GM19351 (cell line): ENCODE results near the gene NFIA.

Experiments used
- ATAC-seq: cut with Tn5 transposase; IDR thresholded peaks from one replicate; pipeline ENCODE4 v1.9.1; 2021; ENCODE audit warnings: mild to moderate bottlenecking, moderate library complexity; ENCODE audit not compliant: unreplicated experiment

The NFIA gene

DNA sequence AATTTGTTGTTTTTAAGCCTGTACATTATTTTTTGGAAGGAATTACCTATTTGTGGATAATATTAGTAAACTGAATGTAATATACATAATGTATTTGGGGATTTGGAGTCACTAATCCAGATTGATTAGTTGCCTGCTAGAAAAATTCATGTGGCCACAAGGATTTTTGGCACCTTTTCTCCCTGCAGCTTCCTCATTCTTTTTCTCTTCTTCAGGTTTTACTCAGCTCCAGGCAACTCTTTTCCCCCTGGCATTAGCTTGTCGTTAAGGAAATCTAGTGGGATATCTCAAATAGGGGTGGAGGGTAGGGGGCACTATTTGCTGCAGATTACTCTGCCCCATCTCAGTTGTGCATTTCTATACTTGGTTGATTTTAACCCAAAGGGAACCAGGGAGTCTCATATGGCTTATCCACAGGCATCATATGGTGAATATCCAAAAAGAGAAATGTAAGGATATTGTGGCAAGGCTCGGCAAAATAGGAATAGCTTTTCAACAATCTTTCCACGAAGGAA, 203.1 kb downstream of the NFIA start:
- ATAC-seq = no peak

DNA sequence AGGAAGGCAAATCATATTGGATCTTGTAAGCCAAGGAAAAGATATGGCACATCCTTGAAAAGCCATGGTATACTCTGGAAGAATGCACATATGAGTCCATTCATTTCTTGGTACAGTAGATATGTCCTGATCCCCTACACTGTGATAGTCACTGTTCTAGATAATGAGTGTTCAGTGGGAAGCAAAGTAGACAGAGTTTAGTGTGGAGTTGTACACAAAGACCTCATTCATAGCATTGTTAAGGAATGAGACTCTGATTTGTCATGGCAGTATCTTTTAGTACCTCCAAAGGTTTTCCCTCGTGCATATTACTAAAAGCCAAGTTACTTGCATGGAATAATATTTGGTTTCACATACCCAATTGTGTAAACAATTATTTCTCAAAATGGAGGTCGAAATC, 204.7 kb downstream of the NFIA start:
- no peak for ATAC-seq

DNA sequence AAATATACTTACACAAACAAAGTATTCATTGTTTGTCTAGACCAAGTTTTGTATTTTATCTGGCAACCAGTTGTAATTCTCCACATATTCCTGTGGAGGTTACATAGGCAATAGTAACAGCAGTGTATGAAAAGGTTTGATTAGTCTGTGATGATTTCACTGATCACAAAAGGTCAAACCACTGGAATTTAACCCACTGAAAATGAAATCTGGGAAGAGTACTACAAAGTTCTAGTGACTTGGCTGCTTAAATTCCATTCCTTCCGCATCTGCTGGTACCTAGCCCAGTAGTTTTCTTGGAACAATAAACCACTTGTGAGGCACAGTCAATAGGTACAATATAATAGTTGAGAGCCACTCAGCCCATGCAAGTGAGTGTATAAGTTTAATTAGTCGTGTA, 205.4 kb downstream of the NFIA start:
- ATAC-seq = no peak

DNA sequence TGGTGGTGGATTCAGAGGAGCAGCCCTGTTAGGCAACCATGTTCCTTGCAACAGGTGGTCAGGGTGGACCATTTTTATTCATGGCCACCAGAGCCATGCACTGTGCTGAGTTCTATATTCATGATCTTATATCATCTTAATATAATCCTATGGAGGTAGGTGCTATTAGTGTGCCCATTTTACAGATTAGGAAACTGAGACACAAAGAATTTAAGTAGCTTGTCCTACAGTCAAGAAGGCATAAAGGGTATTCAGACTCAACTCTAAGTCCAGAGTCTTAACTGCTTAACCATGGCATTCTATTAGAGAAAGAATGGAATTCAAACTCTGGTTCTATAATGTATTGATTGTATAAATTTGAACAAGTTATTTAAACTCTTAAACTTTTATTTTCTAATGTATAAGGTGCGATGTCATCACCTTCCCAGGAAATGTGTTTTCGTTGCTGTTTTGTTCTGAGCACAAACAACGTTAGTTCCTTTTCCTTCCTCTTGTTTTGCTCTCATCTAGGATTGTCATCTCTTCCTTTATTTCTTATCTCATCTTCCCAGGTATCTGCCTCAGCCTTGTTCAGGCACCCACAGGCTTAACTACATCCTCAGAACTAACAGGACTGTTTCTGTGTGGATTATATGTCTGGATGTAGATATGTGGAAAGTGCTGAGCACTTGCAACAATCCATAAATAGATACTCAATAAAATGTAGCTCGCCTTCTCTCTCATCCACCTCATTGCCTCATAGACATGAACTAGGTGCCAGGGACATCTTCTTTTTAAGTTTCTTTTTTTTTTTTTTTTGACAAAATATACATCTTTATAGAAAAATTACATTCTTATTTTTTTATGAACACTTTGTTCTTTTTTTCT, 207.1 kb downstream of the NFIA start:
- ATAC-seq = no peak

DNA sequence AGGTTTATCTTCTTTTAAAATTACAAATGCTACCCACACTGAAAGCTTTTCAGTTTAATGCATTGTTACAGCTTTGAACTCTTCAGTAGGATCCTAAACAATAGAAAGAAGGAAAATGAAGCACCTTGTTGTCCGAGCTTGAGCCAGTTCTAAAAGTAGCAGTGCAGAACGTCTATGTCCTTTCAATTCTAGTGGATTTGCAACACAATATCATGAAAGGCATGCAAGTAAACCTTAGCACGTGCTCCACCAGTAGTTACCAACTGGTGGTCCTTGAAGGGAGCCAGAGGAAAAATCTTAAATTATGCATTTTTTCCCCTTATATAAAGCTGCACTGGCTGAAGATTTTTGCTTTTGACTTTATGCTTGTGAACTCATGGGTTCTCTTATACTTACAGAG, 208.2 kb downstream of the NFIA start:
- no peak for ATAC-seq

DNA sequence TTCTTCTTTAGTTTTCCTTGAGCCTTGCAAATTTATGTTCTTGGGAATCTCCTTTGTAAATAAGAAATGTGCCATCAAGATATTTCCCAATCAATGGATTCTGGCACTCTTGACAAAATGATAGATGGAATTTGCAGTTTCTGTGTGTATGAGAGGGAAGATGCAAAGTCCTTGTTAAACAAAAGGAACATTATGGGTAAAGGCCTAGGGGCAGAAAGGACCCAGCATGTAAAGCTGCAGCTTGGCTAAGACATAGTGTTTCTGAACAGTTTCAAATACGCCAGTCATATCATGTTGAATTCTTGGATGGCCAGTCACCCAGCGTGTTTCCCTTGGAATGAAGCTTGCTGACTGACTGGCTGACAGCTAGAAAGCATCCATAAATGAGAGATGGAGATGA, 210.8 kb downstream of the NFIA start:
- ATAC-seq = no peak

DNA sequence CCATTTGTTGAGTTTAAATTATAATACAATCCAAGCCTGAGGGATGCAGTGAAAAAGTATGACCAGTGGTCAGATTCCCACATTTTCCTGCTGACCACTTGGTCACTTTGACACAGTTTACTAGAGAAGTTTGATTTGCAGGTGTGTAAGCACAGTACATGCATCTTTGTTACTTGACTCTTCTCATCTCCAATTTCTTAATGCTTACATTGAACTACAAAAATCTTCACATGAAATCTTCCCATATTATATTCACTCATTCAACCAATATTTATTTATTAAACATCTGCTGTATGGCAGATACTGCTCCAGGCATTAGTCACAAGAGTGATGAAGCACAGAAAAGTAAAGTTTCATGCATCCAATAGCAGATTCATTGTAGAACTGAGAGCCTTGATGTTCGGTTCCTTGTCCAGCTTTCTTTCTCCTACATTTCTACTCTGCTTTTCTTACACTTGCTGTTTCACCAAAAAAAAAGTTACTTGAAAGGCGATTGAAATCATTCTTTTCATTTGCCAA, 211.7 kb downstream of the NFIA start:
- ATAC-seq = no peak

DNA sequence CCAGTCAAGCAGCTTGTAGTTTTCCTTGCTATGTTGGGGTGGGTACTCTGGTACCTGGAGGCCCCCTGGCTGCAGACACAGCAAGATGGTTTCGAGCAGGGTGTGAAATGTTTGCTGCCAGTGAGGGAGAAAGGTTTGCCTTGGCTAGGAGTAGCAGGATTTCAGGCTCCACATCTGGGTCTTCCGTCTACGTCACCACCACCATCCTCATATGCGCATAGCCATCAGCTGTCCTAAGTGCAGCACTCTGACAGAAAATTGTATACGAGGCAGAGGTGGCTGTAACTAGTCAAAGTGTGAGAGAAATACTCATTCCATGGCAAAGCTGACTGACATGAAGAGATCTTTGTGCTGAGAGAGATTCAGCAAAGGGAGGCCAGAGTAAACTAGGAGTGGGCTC, 212.6 kb downstream of the NFIA start:
- ATAC-seq = no peak

DNA sequence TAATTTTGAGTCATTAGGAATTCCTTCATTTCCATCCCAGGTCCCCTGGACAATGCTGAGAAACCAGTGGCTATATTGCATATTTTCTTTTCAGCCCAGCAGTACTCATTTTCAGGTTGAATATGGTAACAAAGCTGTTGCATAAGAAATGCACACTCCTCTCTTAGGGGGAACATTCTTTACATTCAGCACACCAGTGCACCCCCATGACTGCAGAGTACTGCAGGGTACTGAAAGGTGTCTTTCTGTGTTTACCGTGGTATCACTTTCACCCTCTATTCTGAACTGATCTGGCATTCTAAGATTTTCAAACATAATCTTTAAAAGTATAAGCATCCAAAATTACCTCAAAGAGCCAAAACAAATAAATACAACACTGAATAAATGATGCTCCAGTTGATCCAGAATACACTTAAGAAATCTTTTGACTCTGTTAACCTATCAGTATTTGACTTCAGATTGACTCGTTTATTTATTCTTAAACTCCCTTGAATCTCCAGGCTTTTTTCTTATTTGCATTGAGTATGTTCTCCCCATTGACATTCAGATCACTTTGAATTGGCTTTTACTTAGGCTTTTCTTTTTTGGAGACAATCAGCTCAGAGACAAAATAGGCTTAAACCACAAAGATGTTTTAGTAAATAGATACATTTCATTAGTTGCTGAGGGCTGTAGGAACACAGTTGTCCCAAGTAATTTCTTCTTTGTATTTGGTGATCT, 213.6 kb downstream of the NFIA start:
- ATAC-seq = no peak

DNA sequence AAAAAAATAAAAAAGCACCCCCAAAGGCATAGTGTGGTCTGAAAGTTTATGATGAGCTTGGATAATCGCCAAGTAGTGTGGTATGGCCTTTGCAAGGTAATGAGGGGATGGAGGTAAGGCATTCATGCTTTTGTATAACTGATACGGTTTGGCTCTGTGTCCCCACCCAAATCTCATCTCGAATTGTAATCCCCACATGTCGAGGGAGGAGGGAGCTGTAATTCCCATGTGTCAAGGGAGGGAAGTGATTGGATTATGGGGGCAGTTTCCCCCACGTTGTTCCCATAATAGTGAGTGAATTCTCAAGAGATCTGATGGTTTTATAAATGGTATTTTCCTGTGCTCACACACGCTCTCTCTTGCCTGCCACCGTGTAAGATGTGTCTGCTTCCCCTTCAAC, 215.5 kb downstream of the NFIA start:
- no peak for ATAC-seq

DNA sequence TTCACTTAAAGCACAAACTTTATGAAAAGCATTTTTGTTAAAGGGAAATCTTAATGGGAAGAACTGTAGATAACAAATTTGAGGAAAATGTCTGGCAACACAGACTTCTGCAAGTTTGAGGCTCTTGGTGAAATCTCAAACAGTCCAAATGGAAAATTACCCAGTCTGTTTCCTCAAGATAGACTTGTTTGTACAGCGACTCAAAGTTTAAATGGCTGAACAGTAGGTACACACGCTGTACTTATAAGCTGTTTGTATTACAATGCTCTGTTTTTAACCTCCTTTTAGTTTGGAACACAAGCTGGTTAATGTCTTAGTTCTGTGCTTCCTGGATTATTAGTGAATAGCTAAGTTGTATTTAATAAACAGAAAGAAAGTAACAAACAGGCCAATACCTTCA, 217.1 kb downstream of the NFIA start:
- ATAC-seq = no peak

DNA sequence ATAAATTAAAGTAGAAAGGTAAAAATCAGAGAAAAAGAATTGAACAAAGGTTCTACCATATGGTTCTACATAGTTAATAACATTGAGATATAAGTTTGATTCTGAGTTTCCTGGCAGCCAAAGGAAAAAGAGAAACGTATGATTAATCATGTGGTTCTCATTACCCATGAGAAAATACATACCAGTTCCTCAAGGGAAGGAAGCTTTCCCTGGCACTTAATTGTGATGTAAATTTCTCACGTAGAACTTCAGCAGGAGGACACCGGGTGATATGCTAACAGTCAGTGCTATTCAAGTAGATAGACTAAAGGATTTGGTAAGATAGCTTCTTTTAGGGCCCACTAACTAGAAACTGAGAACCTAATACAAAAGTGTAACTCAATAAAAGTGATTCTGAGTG, 218.5 kb downstream of the NFIA start:
- ATAC-seq = no peak

DNA sequence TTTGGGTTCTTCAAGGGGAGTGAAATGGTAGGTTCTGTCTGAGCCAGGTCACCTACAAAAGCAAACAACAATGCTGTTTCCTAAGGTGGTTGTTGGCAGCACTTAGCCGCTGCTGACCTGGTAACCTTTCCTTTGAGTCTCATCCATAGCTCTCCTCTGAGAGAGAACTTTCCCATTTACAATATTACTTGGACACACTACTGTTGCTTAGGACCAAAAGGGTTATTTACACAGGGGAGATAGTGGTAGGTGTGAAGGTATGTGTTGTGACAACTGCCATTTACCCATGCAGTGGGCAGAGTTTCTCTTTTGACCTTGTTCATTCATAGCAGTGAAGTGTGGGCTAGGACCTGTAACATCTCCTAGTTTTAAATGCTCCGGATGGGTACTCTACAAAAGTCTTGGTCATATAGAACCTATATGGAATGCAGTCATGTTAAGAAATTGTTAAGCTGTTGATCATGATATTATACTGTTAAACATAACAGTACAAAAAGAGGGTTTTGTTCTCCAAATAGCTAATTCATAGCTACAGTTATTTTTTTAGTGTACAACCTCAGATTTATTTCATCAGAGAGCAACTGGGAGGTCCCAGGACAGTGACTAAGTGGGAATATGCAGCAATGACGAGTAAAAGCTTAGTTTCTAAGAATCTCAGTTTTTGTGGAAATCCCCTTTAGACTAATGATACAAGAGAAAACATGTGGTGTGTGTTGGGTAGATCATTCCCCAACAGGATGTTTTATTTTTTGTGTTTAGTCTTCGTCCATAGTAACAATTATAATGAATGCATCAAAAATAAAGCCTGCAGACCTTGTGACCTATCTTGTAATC, 219.7 kb downstream of the NFIA start:
- ATAC-seq = no peak

DNA sequence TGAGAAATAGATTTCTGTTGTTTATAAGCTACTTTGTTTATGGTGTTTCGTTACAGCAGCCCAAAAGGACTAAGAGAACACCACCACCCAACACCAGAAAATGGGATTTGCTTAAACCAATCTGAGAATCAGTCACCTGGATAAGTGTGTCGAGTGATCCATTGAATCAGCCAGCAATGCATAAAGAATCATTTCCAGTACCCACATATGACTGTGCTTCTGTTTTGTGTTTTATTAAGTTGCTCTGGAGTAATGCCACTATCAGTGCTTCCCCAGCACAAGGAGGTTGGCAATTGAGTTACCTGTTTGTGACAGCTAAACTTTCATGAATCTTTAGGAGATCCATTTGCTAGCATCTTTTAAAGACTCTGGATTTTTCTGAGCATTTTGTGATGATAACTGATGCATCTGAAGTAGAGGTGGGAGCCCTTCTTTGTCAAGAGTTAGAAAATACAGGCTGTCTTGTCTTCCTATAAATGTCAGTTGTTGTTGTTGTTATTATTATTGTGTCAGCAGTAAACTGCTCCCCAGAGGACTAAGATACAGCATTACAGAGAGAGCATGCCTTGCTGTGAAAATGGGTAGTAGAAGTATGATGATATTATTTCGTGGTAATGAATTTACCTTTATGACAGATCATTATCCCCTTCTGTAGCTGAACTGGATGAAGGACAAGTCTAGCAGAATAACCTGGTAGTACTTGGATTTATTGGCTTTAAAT, 225.2 kb downstream of the NFIA start:
- no peak for ATAC-seq

DNA sequence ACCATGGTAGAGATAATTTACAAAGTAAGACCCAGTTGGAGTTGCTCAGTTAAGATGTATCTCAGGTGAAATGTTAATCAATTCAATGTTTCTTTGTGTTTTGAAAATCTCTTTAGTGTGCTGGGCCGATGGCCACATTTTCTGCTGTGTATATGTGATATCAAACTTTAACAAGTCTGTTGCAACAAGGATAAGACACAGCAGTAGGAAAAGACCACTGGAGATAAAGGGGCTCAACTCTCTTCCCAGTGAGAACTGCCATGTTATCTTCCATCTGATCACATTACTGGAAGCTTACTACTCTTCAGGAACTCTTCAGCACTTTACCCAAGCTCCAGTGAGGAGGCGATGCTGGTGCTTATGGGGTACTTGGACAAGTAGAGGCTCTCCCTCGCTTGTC, 227.7 kb downstream of the NFIA start:
- ATAC-seq = no peak

DNA sequence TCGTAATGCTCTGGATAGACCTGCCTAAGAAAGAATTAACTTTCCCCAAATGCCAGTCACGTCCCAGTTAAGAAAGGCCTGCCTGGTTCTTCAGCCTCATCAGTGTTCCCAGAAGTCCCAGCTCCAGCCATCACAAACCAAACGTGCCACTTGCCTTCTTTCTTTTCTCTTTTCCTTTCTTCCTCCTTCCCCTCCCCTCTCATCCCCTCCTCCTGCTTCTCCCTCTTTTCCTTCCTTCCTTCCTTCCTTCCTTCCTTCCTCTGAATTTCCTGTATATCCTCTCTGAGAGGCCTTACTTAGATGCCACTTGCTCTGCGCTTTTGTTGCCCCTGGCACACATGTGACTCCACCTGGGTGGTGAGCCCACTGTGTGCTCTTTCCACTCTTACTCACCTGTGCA, 228.2 kb downstream of the NFIA start:
- ATAC-seq = no peak

DNA sequence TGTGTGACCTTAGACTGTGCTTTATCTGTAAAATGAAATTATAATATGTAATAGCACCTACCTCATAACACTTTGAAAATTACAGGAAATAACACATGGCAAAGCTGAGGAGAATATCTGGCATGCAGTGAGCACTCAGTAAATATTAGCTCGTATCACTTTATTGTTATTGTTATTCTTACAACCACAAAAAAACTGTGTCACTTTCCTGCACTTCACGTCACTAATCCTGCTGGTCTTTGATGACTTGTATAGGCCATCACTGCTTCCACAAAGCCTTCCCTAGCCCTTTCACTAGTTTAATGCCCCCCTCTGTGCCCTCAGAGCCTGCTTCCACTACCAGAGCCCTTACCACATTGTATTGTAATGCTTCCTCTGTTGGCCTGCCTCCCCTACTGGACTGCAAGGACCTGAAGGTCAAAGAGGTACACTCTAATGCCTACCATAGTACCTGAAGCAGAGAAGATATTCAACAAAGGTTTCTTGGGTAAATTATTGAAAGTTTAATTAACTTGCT, 231.6 kb downstream of the NFIA start:
- no peak for ATAC-seq

DNA sequence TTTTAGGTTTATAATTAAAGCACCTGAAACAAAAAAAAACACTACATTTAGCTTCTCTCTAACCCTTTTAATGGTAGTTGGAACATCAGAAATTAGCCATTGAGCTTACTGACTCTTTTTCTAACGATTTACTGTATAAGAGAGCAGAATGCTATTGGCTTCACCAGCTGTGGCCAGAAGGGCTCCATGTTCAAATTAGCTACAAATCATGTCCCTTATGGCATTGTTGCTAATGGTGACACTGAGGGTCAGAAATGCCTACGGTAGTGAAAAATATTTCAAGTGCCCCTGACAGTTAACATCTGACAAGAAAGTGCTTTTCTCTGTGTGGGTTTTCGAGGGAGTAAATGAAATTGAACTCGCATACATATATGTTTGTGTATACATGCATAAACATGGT, 232.7 kb downstream of the NFIA start:
- no peak for ATAC-seq

DNA sequence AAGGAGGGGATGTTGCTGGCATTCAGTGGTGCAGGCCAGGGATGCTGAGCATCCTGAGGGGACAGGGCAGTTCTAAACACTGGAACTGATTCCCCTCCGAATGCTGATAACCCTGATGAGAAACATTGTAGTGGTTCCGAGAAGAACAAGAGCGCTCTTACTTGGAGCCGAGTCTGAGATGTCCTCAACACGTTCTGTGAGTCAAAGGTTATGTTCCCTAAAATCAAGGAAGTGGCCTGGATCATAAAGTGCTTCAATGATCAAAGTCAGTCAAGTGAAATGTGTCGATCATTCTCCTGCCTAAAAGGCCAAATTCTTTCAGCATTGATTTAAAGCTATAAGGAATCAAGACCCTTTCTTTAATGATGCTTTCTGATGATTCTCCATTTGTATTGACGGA, 234.1 kb downstream of the NFIA start:
- no peak for ATAC-seq
